T-cell (primary cell): ENCODE measurements around the gene CNEP1R1. TPM values are rescaled to one million over a fixed set of nuclear protein-coding genes. Genes with fewer than 3 reads are reported as not detected.

Experiments
- total RNA-seq, 35 experiments: library from RNA in 6 of 35; stranded (reverse) in 6 of 35; fragments of 120-200 nt in 1 of 35; gene quantifications; one replicate each; pipeline versions ENCODE4 v1.2.1 to v1.2.4 and lab custom pipeline; 2013 to 2026

Gene CNEP1R1
- total RNA-seq, 5 donors from 2014 or later (not counting 1 experiment from before 2014, with no cell fraction given), result 26.7 to 32.9 (median 27.5) TPM

Other genes with a start within 250 kb of the CNEP1R1 start
- under 1 TPM in 2 of 5 donors, not detected in 3; 0.07 to 0.12 TPM for gene ZNF423, start 169.1 kb upstream of the CNEP1R1 start, total RNA-seq
- gene HEATR3, start 40.7 kb downstream of the CNEP1R1 start, total RNA-seq, result 10 to 100 TPM; 17.0 to 28.4 (median 24.6) TPM
- 10 to 100 TPM; 20.2 to 31.9 (median 20.9) TPM for gene TENT4B, start 128.1 kb downstream of the CNEP1R1 start, total RNA-seq
- 100 to 1,000 TPM; 201 to 314 (median 278) TPM for gene ADCY7, start 241.3 kb downstream of the CNEP1R1 start, total RNA-seq